PC-3 (cell line): ENCODE measurements around the gene ADO. TPM values are rescaled to one million over a fixed set of nuclear protein-coding genes. Genes with fewer than 3 reads are reported as not detected.

ENCODE experiments used
- ATAC-seq: fragments of 200-7000 bp; cut with Tn5 transposase; 2 replicates; pipeline ENCODE4 v1.9.1; 2020; ENCODE audit warnings: mild to moderate bottlenecking, moderate library complexity
- BruUV-seq: library from RNA; stranded (reverse); fragments of 400-500 nt; replicated peaks from 2 replicates; lab custom pipeline; 2021; lab: Mats Ljungman, UMichigan
- CTCF ChIA-PET: fragments of 300-600 bp; sonication (Branson Sonifier 250); formaldehyde crosslinking; loops from one replicate; lab custom pipeline; 2022; ENCODE audit warnings: antibody characterized with exemption; lab: Charles Lee
- POLR2A ChIA-PET: fragments of 300-600 bp; sonication (Branson Sonifier 250); formaldehyde crosslinking; loops from one replicate; lab custom pipeline; 2022; ENCODE audit warnings: antibody characterized with exemption; ENCODE audit not compliant: unreplicated experiment; lab: Charles Lee
- DNase-seq: peaks from one replicate; pipeline ENCODE4 v3.0.0-alpha.2; 2015
- H2AFZ ChIP-seq: fragments of 300-600 bp; sonication (generic); 2 replicates; pipeline ENCODE4 v1.6.0; 2016; ENCODE audit warnings: antibody characterized with exemption, low read length
- H3F3A ChIP-seq: fragments of 300-600 bp; sonication (generic); one replicate; pipeline ENCODE4 v1.6.0; 2017; ENCODE audit warnings: antibody characterized with exemption, low read length, control low read depth, mild to moderate bottlenecking; ENCODE audit not compliant: unreplicated experiment
- H3K27ac ChIP-seq: fragments of 300-600 bp; sonication (generic); 2 replicates; pipeline ENCODE4 v1.5.1; 2016; ENCODE audit warnings: mild to moderate bottlenecking, low read length
- H3K27me3 ChIP-seq: fragments of 300-600 bp; sonication (generic); 2 replicates; pipeline ENCODE4 v1.6.1; 2016; ENCODE audit warnings: low read length, mixed read lengths
- H3K36me3 ChIP-seq: fragments of 300-600 bp; sonication (generic); 2 replicates; pipeline ENCODE4 v1.6.1; 2016; ENCODE audit warnings: low read depth, mixed run types, low read length, mixed read lengths
- H3K4me1 ChIP-seq: fragments of 300-600 bp; sonication (generic); 2 replicates; pipeline ENCODE4 v1.5.1; 2016; ENCODE audit warnings: low read length; ENCODE audit not compliant: insufficient read depth
- H3K4me2 ChIP-seq: fragments of 300-600 bp; sonication (generic); 2 replicates; pipeline ENCODE4 v1.6.0; 2016; ENCODE audit warnings: low read length
- H3K4me3 ChIP-seq: fragments of 300-600 bp; sonication (generic); 2 replicates; pipeline ENCODE4 v1.5.1; 2016; ENCODE audit warnings: mild to moderate bottlenecking, low read length, mixed read lengths
- H3K79me2 ChIP-seq: fragments of 300-600 bp; sonication (generic); 2 replicates; pipeline ENCODE4 v1.6.1; 2017; ENCODE audit warnings: low read length, mixed read lengths
- H3K9ac ChIP-seq: fragments of 300-600 bp; sonication (generic); 2 replicates; pipeline ENCODE4 v1.6.0; 2016; ENCODE audit warnings: mild to moderate bottlenecking, low read length
- H3K9me2 ChIP-seq: fragments of 300-600 bp; sonication (generic); replicated peaks from 2 replicates; pipeline ENCODE4 v1.6.1; 2016; ENCODE audit warnings: mixed run types, low read length, mixed read lengths
- H3K9me3 ChIP-seq: fragments of 300-600 bp; sonication (generic); 2 replicates; pipeline ENCODE4 v1.6.1; 2016; ENCODE audit warnings: low read length, mixed read lengths
- H4K20me1 ChIP-seq: fragments of 300-600 bp; sonication (generic); 2 replicates; pipeline ENCODE4 v1.6.1; 2016; ENCODE audit warnings: low read length, mixed read lengths
- CTCF ChIP-seq: fragments of 300-600 bp; sonication (generic); conservative IDR thresholded peaks from 2 replicates; pipeline ENCODE4 v1.5.1; 2017; ENCODE audit warnings: antibody characterized with exemption, low read depth, mild to moderate bottlenecking, low read length
- EZH2 ChIP-seq: fragments of 300-600 bp; sonication (generic); IDR thresholded peaks from one replicate; pipeline ENCODE4 v1.6.1; 2017; ENCODE audit warnings: antibody characterized with exemption, mild to moderate bottlenecking, low read length; ENCODE audit not compliant: unreplicated experiment
- EZH2phosphoT487 ChIP-seq: fragments of 300-600 bp; sonication (generic); IDR thresholded peaks from 2 replicates; pipeline ENCODE4 v1.6.1; 2018; ENCODE audit warnings: mild to moderate bottlenecking, antibody characterized with exemption, low read length, borderline replicate concordance
- intact Hi-C: fragments of 100-400 bp; cut with micrococcal nuclease; formaldehyde crosslinking; loops from 2 replicates; pipeline ENCODE4 v1.9.0; 2023
- total RNA-seq: library from RNA; depleted of rRNA; stranded (reverse); fragments of >200 nt; gene quantifications from 2 replicates; pipeline ENCODE4 v1.2.3, GENCODE V29; 2014

Gene ADO
- total RNA-seq, 1 experiment from 2014 or later, result 107 TPM

- Histone ChIP-seq H3K9me3 (no peaks in the 10 kb centered on the region), H3K79me2 (no peaks in the 10 kb centered on the region), H3K4me1 (peaks cover 22% of the 10 kb centered on the region), H3K9me2 (no peaks in the 10 kb centered on the region), H2AFZ (peak within 1 kb of the TSS; percentile 77), H4K20me1 (no peaks in the 10 kb centered on the region), H3K36me3 (no peaks in the 10 kb centered on the region), H3K4me3 (peak within 1 kb of the TSS; percentile 69), H3K9ac (peak within 1 kb of the TSS; percentile 65), H3F3A (no peaks in the 10 kb centered on the region), H3K4me2 (peak within 1 kb of the TSS; percentile 83), H3K27me3 (no peaks in the 10 kb centered on the region), H3K27ac (peak within 1 kb of the TSS; percentile 37)
- DNase-seq (peak; percentile 100), ATAC-seq (peak; percentile 76)
- intact Hi-C loops, result loop anchor here (1.0 to 5.0 kb wide), 10 partner anchors 10 to 779 kb away; partner anchors contain the start of gene NRBF2
- BruUV-seq, result no TSS peak
- ChIA-PET CTCF (interaction anchor here (0.7 to 2.3 kb wide), 8 partner anchors 10 to 379 kb away, joined by 3 to 12 read pairs (median 4); no protein-coding TSS in a partner anchor), POLR2A (interaction anchor here (0.6 to 0.7 kb wide), 3 partner anchors 143 to 267 kb away, joined by 3 to 5 read pairs (median 3); no protein-coding TSS in a partner anchor)
- no peak for TF ChIP-seq EZH2
- no peak for TF ChIP-seq EZH2phosphoT487
- TF ChIP-seq CTCF, result no peak; the same call in 1 of the 2 replicates
These were observed 12.0 kb downstream of the ADO start, which contains the start of gene EGR2 for GRCh38 chr10:62816331-62817120. Gene EGR2, minus strand, starts transcription at chr10:62816366. Its CDS starts 337 bp downstream, at chr10:62816029.

DNA sequence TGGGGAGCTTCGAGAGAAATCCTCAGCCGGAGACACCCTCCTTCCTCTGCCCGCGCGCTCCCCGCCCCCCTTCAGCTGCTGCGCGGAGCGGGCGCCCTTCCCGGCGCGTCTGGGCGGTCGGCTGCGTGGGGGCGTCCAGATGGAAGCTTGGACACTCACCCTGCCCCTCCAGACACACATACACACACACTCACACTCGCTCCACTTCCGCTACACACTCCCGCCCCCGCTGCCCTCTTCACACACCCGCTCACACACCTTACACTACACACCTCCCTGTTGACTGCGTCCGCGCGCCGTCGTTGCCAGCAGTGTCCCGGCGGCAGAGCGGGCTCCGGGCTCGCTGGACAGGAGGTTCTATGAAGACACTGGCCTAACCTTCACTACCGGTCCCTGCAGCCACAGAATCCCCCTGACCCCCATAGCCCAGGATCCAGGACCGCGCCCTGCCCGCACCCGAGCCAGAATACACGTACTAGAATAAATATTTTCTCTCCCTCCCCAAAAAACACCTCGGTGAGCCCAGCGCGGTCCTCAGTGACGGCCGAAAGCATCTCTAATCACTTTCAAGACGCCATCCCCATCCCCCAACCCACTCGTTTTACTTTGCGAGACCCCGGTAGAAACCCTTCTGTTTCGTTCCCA, 12.7 kb downstream of the ADO start:
- no peaks in the 10 kb centered on the region for H3K79me2 ChIP-seq
- peaks cover 22% of the 10 kb centered on the region for H3K4me1 ChIP-seq
- peak overlapping the region; percentile 77 for H2AFZ ChIP-seq
- H3K36me3 ChIP-seq, result no peaks in the 10 kb centered on the region
- no peaks in the 10 kb centered on the region for H3K9me3 ChIP-seq
- peak overlapping the region; percentile 65 for H3K9ac ChIP-seq
- H3K4me3 ChIP-seq, result peak overlapping the region; percentile 69
- H4K20me1 ChIP-seq, result no peaks in the 10 kb centered on the region
- CTCF ChIA-PET, result interaction anchor here (0.6 to 2.6 kb wide), 63 partner anchors 10 to 1909 kb away, joined by 3 to 128 read pairs (median 5); partner anchors contain the start of gene RTKN2
- H3K4me2 ChIP-seq, result peak overlapping the region; percentile 83
- TF ChIP-seq CTCF, result 0 out of 2 replicates have a peak, but pooled peaks have one; percentile 16
- TF ChIP-seq EZH2phosphoT487, result no peak
- no peaks in the 10 kb centered on the region for H3K27me3 ChIP-seq
- H3F3A ChIP-seq, result no peaks in the 10 kb centered on the region
- POLR2A ChIA-PET, result interaction anchor here (0.6 to 1.0 kb wide), 3 partner anchors 11 to 207 kb away, joined by 4 to 10 read pairs (median 6); no protein-coding TSS in a partner anchor
- no TSS peak for BruUV-seq
- peak; percentile 70 for DNase-seq
- ATAC-seq, result peak; percentile 39
- peak overlapping the region; percentile 37 for H3K27ac ChIP-seq
- intact Hi-C loops, result loop anchor here (1.0 to 5.0 kb wide), 4 partner anchors 207 to 780 kb away; partner anchors contain the start of gene NRBF2
- no peaks in the 10 kb centered on the region for H3K9me2 ChIP-seq
